GM23338 (cell line): ENCODE results near the gene RNF130. TPM values are rescaled to one million over a fixed set of nuclear protein-coding genes. Genes with fewer than 3 reads are reported as not detected.

Source experiments
- ATAC-seq: fragments of 200-7000 bp; cut with Tn5 transposase; 3 replicates; pipeline ENCODE4 v1.9.1; 2020
- DNase-seq: peaks from one replicate; pipeline ENCODE4 v3.0.0-alpha.2; 2015; ENCODE audit warnings: low spot score
- H2AFZ ChIP-seq: fragments of 200-600 bp; sonication (generic); 2 replicates; pipeline ENCODE4 v1.8.0; 2016; ENCODE audit warnings: antibody characterized with exemption, mild to moderate bottlenecking, moderate library complexity
- H3F3A ChIP-seq: fragments of 200-600 bp; sonication (generic); replicated peaks from 2 replicates; pipeline ENCODE4 v1.8.0; 2017; ENCODE audit warnings: antibody characterized with exemption, mixed run types, low read depth
- H3K27ac ChIP-seq: fragments of 200-600 bp; sonication (generic); 2 replicates; pipeline ENCODE4 v1.6.1; 2016; ENCODE audit warnings: low read depth
- H3K27me3 ChIP-seq: fragments of 200-600 bp; sonication (generic); 2 replicates; pipeline ENCODE4 v1.8.0; 2016; ENCODE audit warnings: mild to moderate bottlenecking, mixed run types, moderate library complexity; ENCODE audit not compliant: insufficient read depth
- H3K36me3 ChIP-seq: fragments of 200-600 bp; sonication (generic); 2 replicates; pipeline ENCODE4 v1.8.0; 2016; ENCODE audit warnings: mild to moderate bottlenecking; ENCODE audit not compliant: insufficient read depth
- H3K4me1 ChIP-seq: fragments of 200-600 bp; sonication (generic); 2 replicates; pipeline ENCODE4 v1.8.0; 2016; ENCODE audit warnings: mild to moderate bottlenecking, moderate library complexity; ENCODE audit not compliant: insufficient read depth
- H3K4me2 ChIP-seq: fragments of 200-600 bp; sonication (generic); 2 replicates; pipeline ENCODE4 v1.7.1; 2017; ENCODE audit warnings: mixed run types
- H3K4me3 ChIP-seq: fragments of 200-600 bp; sonication (generic); 2 replicates; pipeline ENCODE4 v1.6.1; 2016; ENCODE audit warnings: mixed run types
- H3K79me2 ChIP-seq: fragments of 200-600 bp; sonication (generic); replicated peaks from 2 replicates; pipeline ENCODE4 v1.8.0; 2017; ENCODE audit warnings: mild to moderate bottlenecking; ENCODE audit not compliant: insufficient read depth
- H3K9me2 ChIP-seq: fragments of 200-600 bp; sonication (generic); 2 replicates; pipeline ENCODE4 v1.8.0; 2017; ENCODE audit not compliant: insufficient read depth
- H4K20me1 ChIP-seq: fragments of 200-600 bp; sonication (generic); replicated peaks from 2 replicates; pipeline ENCODE4 v1.8.0; 2017; ENCODE audit warnings: mild to moderate bottlenecking; ENCODE audit not compliant: insufficient read depth
- H3K27ac Mint-ChIP-seq: 2 replicates; pipeline ENCODE4 v1.8.0; 2020; ENCODE audit warnings: inconsistent platforms, mild to moderate bottlenecking, moderate library complexity, mixed read lengths
- H3K27me3 Mint-ChIP-seq: 3 replicates; pipeline ENCODE4 v1.8.0; 2022; ENCODE audit warnings: low read depth, mild to moderate bottlenecking, moderate library complexity, mixed read lengths, inconsistent platforms; ENCODE audit not compliant: insufficient read depth, poor library complexity
- H3K36me3 Mint-ChIP-seq: 3 replicates; pipeline ENCODE4 v1.8.0; 2021; ENCODE audit warnings: low read depth, mild to moderate bottlenecking, inconsistent platforms, moderate library complexity, mixed read lengths
- H3K4me1 Mint-ChIP-seq: 3 replicates; pipeline ENCODE4 v1.8.0; 2020; ENCODE audit warnings: mild to moderate bottlenecking, inconsistent platforms, mixed read lengths
- H3K4me3 Mint-ChIP-seq: 3 replicates; pipeline ENCODE4 v1.8.0; 2021; ENCODE audit warnings: moderate library complexity, mild to moderate bottlenecking, inconsistent platforms, mixed read lengths
- H3K9me3 Mint-ChIP-seq: 3 replicates; pipeline ENCODE4 v1.8.0; 2020; ENCODE audit warnings: moderate library complexity, mild to moderate bottlenecking, inconsistent platforms, mixed read lengths
- CREB1 ChIP-seq: fragments of 250-450 bp; sonication (Bioruptor Pico); IDR thresholded peaks from 2 replicates; pipeline ENCODE4 v1.5.0; 2020; ENCODE audit warnings: low read depth, mild to moderate bottlenecking, moderate library complexity
- CTCF ChIP-seq, 2 experiments: fragments of 200-600 bp in 1 of 2; sonication (generic) in 1 of 2; conservative IDR thresholded peaks; 2 replicates each; pipeline versions ENCODE4 v1.5.1 to v1.6.1; 2016 to 2017; ENCODE audit warnings: antibody characterized with exemption in 2 of 2, low read depth in 2 of 2, mild to moderate bottlenecking in 2 of 2, moderate library complexity in 1 of 2
- POLR2AphosphoS5 ChIP-seq: IDR thresholded peaks from 2 replicates; pipeline ENCODE4 v1.6.1; 2016; ENCODE audit warnings: antibody characterized with exemption, low read depth
- ZNF462 ChIP-seq: fragments of 250-450 bp; sonication (Bioruptor Pico); IDR thresholded peaks from 2 replicates; pipeline ENCODE4 v1.5.0; 2020; ENCODE audit warnings: mild to moderate bottlenecking, moderate library complexity
- polyA plus RNA-seq: library from polyadenylated mRNA; unstranded; fragments of >200 nt; fragmentation: Nextera tagmentation; extraction: Ambion mirVana; gene quantifications from 2 replicates; pipeline ENCODE4 v1.2.1, GENCODE V29; 2016
- total RNA-seq: library from RNA; depleted of rRNA; stranded (reverse); fragments of >200 nt; shearing (Covaris generic); gene quantifications from 2 replicates; pipeline ENCODE4 v1.2.3, GENCODE V29; 2014

RNF130 gene
- total and polyA plus RNA-seq, 2 experiments from 2014 or later: 60.1 to 97.3 TPM

- TF ChIP-seq ZNF462 (CRISPR knock-in tag): no peak
- TF ChIP-seq POLR2AphosphoS5: no peak
- no peak for TF ChIP-seq CREB1 (CRISPR knock-in tag)
- TF ChIP-seq CTCF (conservative IDR thresholded peaks at IDR 0.05; ENCODE audit: low read depth in 2 of 2): no peak
Measured at GRCh38 chr5:180020176-180020575, 51.4 kb downstream of the RNF130 start (continued).

GRCh38 chr5:180018347-180019060, 53.1 kb downstream of the RNF130 start:
- no peak overlapping the region for H3K27ac ChIP-seq
- H4K20me1 ChIP-seq: peaks cover 6% of the 10 kb centered on the region; the same call in 1 of the 2 replicates
- no peaks in the 10 kb centered on the region for H3F3A ChIP-seq
- H3K36me3 ChIP-seq: no peaks in the 10 kb centered on the region
- no peak overlapping the region for H3K4me2 ChIP-seq
- DNase-seq: no peak
- no peak overlapping the region for H3K27ac Mint-ChIP-seq
- no peaks in the 10 kb centered on the region for H3K4me1 Mint-ChIP-seq
- peaks cover 12% of the 10 kb centered on the region; the same call in 1 of the 2 replicates for H3K79me2 ChIP-seq
- no peaks in the 10 kb centered on the region for H3K4me1 ChIP-seq
- peaks cover 6% of the 10 kb centered on the region for H3K9me3 Mint-ChIP-seq
- H3K36me3 Mint-ChIP-seq: peaks cover 35% of the 10 kb centered on the region
- H3K4me3 ChIP-seq: no peak overlapping the region
- no peaks in the 10 kb centered on the region for H3K9me2 ChIP-seq
- ATAC-seq: no peak
- no peaks in the 10 kb centered on the region for H3K27me3 ChIP-seq
- H3K27me3 Mint-ChIP-seq: peaks cover 1% of the 10 kb centered on the region
- H3K4me3 Mint-ChIP-seq: no peak overlapping the region
- H2AFZ ChIP-seq: no peak overlapping the region
- TF ChIP-seq POLR2AphosphoS5 (no peak), ZNF462 (CRISPR knock-in tag) (no peak)
